Astrocyte (in vitro differentiated cells and primary cell): ENCODE results near the gene RTP3. TPM values are rescaled to one million over a fixed set of nuclear protein-coding genes. Genes with fewer than 3 reads are reported as not detected.

ENCODE experiments used
- DNase-seq: peaks from one replicate; pipeline ENCODE4 v3.0.0-alpha.2; 2010; ENCODE audit warnings: low read depth
- FAIRE-seq: peaks from 2 replicates; lab custom pipeline; 2011; peaks lifted over from hg19 to GRCh38; lab: Jason Lieb, UNC
- H2AFZ ChIP-seq: 2 replicates; pipeline ENCODE4 v1.6.0; 2012; ENCODE audit warnings: low read depth, low read length, inconsistent platforms
- H3K27ac ChIP-seq: 2 replicates; pipeline ENCODE4 v1.5.1; 2011; ENCODE audit warnings: low read depth, low read length, inconsistent platforms
- H3K27me3 ChIP-seq: 2 replicates; pipeline ENCODE4 v1.6.0; 2011; ENCODE audit warnings: low read length, inconsistent platforms; ENCODE audit not compliant: insufficient read depth
- H3K36me3 ChIP-seq: 2 replicates; pipeline ENCODE4 v1.5.1; 2011; ENCODE audit warnings: low read length, inconsistent platforms; ENCODE audit not compliant: insufficient read depth
- H3K4me1 ChIP-seq: 2 replicates; pipeline ENCODE4 v1.5.1; 2011; ENCODE audit warnings: low read length, inconsistent platforms; ENCODE audit not compliant: insufficient read depth
- H3K4me2 ChIP-seq: 2 replicates; pipeline ENCODE4 v1.6.0; 2012; ENCODE audit warnings: low read length, inconsistent platforms
- H3K4me3 ChIP-seq: 2 replicates; pipeline ENCODE4 v1.5.1; 2011; ENCODE audit warnings: low read depth, mild to moderate bottlenecking, low read length, inconsistent platforms; ENCODE audit not compliant: insufficient read depth
- H3K79me2 ChIP-seq: 2 replicates; pipeline ENCODE4 v1.6.0; 2012; ENCODE audit warnings: mild to moderate bottlenecking, low read length, inconsistent platforms; ENCODE audit not compliant: insufficient read depth
- H3K9ac ChIP-seq: 2 replicates; pipeline ENCODE4 v1.6.0; 2012; ENCODE audit warnings: mild to moderate bottlenecking, low read length, inconsistent platforms
- H3K9me3 ChIP-seq: 2 replicates; pipeline ENCODE4 v1.5.1; 2012; ENCODE audit warnings: low read depth, mild to moderate bottlenecking, low read length, inconsistent platforms; ENCODE audit not compliant: insufficient read depth
- H4K20me1 ChIP-seq: 2 replicates; pipeline ENCODE4 v1.6.0; 2012; ENCODE audit warnings: low read length, inconsistent platforms; ENCODE audit not compliant: insufficient read depth
- H3K27ac Mint-ChIP-seq: one replicate; pipeline ENCODE4 v1.8.0; 2021; ENCODE audit warnings: mild to moderate bottlenecking, mixed read lengths; ENCODE audit not compliant: unreplicated experiment
- H3K27me3 Mint-ChIP-seq: one replicate; pipeline ENCODE4 v1.8.0; 2021; ENCODE audit warnings: low read depth, mixed read lengths; ENCODE audit not compliant: unreplicated experiment
- H3K36me3 Mint-ChIP-seq: one replicate; pipeline ENCODE4 v1.8.0; 2021; ENCODE audit warnings: low read depth, mixed read lengths; ENCODE audit not compliant: unreplicated experiment
- H3K4me1 Mint-ChIP-seq: one replicate; pipeline ENCODE4 v1.8.0; 2021; ENCODE audit warnings: low read depth, mixed read lengths; ENCODE audit not compliant: unreplicated experiment
- H3K4me3 Mint-ChIP-seq: one replicate; pipeline ENCODE4 v1.8.0; 2021; ENCODE audit warnings: mild to moderate bottlenecking, moderate library complexity, mixed read lengths; ENCODE audit not compliant: unreplicated experiment
- H3K9me3 Mint-ChIP-seq: one replicate; pipeline ENCODE4 v1.8.0; 2021; ENCODE audit warnings: mild to moderate bottlenecking, mixed read lengths; ENCODE audit not compliant: unreplicated experiment
- CTCF ChIP-seq: IDR thresholded peaks from 2 replicates; pipeline ENCODE4 v1.5.1; 2011; ENCODE audit warnings: low read depth, mild to moderate bottlenecking, inconsistent platforms, low read length, moderate library complexity; ENCODE audit not compliant: insufficient read depth
- EZH2 ChIP-seq: IDR thresholded peaks from 2 replicates; pipeline ENCODE4 v1.6.1; 2012; ENCODE audit warnings: mild to moderate bottlenecking, low read length, inconsistent platforms; ENCODE audit not compliant: insufficient read depth
- total RNA-seq: library from RNA; stranded (reverse); gene quantifications from 2 replicates; pipeline ENCODE4 v1.2.1, GENCODE V29; 2021

The RTP3 gene
- total RNA-seq, 1 donor from 2014 or later, result not detected

- peaks cover 46% of the 10 kb centered on the region for H3K27me3 Mint-ChIP-seq
Measured at GRCh38 chr3:46472736-46473135, 25.0 kb upstream of the RTP3 start.

DNA sequence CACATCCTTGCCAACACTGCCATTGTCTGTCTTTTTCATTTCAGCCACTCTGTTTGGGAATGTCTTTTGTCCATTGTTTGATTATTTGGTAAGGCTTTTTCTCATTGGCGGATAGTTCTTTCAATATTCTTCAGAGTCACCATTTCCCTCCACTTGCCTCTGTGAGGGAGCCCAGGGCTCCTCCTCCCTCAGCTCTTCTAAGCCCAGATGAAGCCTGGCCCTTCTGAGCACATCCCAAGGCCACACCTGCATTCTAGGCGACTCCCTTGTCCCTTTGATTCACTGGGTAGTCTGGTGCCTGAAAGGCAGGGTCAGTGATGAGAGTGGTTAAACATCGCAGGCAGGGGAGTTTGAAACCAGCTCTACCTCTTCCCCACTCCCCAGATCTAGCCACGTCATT, 20.6 kb upstream of the RTP3 start:
- no peak overlapping the region for H3K4me2 ChIP-seq
- Mint-ChIP-seq H3K36me3 (no peaks in the 10 kb centered on the region), H3K4me3 (no peak overlapping the region), H3K27ac (no peak overlapping the region), H3K27me3 (peaks cover 27% of the 10 kb centered on the region), H3K4me1 (peaks cover 5% of the 10 kb centered on the region), H3K9me3 (peaks cover 15% of the 10 kb centered on the region)
- H3K36me3 ChIP-seq, result no peaks in the 10 kb centered on the region
- H2AFZ ChIP-seq, result no peak overlapping the region
- peaks cover 20% of the 10 kb centered on the region for H3K27me3 ChIP-seq
- H3K9ac ChIP-seq, result no peak overlapping the region
- DNase-seq (no peak), FAIRE-seq (no peak)
- no peak for TF ChIP-seq EZH2
- no peak for TF ChIP-seq CTCF
- no peak overlapping the region for H3K27ac ChIP-seq
- no peaks in the 10 kb centered on the region for H3K9me3 ChIP-seq
- H4K20me1 ChIP-seq, result no peaks in the 10 kb centered on the region
- H3K79me2 ChIP-seq, result no peaks in the 10 kb centered on the region
- H3K4me3 ChIP-seq, result no peak overlapping the region
- no peaks in the 10 kb centered on the region for H3K4me1 ChIP-seq

More at GRCh38 chr3:46472736-46473135, 25.0 kb upstream of the RTP3 start:
- Mint-ChIP-seq H3K36me3 (no peaks in the 10 kb centered on the region), H3K9me3 (peaks cover 16% of the 10 kb centered on the region), H3K4me1 (no peaks in the 10 kb centered on the region), H3K27ac (peak overlapping the region; percentile 8), H3K4me3 (no peak overlapping the region)
- Histone ChIP-seq H3K27ac (no peak overlapping the region), H3K27me3 (peaks cover 20% of the 10 kb centered on the region), H3K4me1 (no peaks in the 10 kb centered on the region), H3K79me2 (no peaks in the 10 kb centered on the region), H2AFZ (no peak overlapping the region), H3K36me3 (no peaks in the 10 kb centered on the region), H3K9me3 (no peaks in the 10 kb centered on the region), H3K4me2 (no peak overlapping the region), H3K9ac (no peak overlapping the region), H3K4me3 (no peak overlapping the region), H4K20me1 (no peaks in the 10 kb centered on the region)
- no peak for DNase-seq
- no peak for TF ChIP-seq CTCF
- TF ChIP-seq EZH2, result no peak
- FAIRE-seq, result no peak

GRCh38 chr3:46477756-46478155, 20.0 kb upstream of the RTP3 start:
- no peaks in the 10 kb centered on the region for H4K20me1 ChIP-seq
- peaks cover 8% of the 10 kb centered on the region for H3K4me1 Mint-ChIP-seq
- H3K9me3 ChIP-seq, result no peaks in the 10 kb centered on the region
- H3K27me3 Mint-ChIP-seq, result peaks cover 26% of the 10 kb centered on the region
- no peak for DNase-seq
- H3K4me3 ChIP-seq, result no peak overlapping the region
- no peak overlapping the region for H2AFZ ChIP-seq
- H3K4me2 ChIP-seq, result no peak overlapping the region
- peaks cover 18% of the 10 kb centered on the region for H3K27me3 ChIP-seq
- no peak for FAIRE-seq
- no peaks in the 10 kb centered on the region for H3K79me2 ChIP-seq
- no peak overlapping the region for H3K4me3 Mint-ChIP-seq
- H3K4me1 ChIP-seq, result peaks cover 1% of the 10 kb centered on the region
- TF ChIP-seq CTCF (no peak), EZH2 (no peak)
- no peaks in the 10 kb centered on the region for H3K36me3 Mint-ChIP-seq
- peaks cover 13% of the 10 kb centered on the region for H3K9me3 Mint-ChIP-seq
- H3K27ac Mint-ChIP-seq, result no peak overlapping the region
- H3K9ac ChIP-seq, result no peak overlapping the region
- no peak overlapping the region for H3K27ac ChIP-seq
- no peaks in the 10 kb centered on the region for H3K36me3 ChIP-seq
